H9 (cell line): ENCODE data around the gene FAM210B. TPM values are rescaled to one million over a fixed set of nuclear protein-coding genes. Genes with fewer than 3 reads are reported as not detected.

Experiments used
- DNase-seq: peaks from one replicate; pipeline ENCODE4 v3.0.0-alpha.2; 2017
- H2AFZ ChIP-seq: one replicate; pipeline ENCODE4 v1.6.1; 2013; ENCODE audit warnings: mild to moderate bottlenecking, low read length, control low read depth, moderate library complexity
- H2AK5ac ChIP-seq: 2 replicates; pipeline ENCODE4 v1.6.1; 2013; ENCODE audit warnings: low read length, control low read depth, mixed read lengths; ENCODE audit not compliant: insufficient read length
- H2BK120ac ChIP-seq: one replicate; pipeline ENCODE4 v1.6.1; 2013; ENCODE audit warnings: low read depth, mild to moderate bottlenecking, low read length, control low read depth, inconsistent platforms; ENCODE audit not compliant: poor library complexity, severe bottlenecking
- H2BK12ac ChIP-seq: 2 replicates; pipeline ENCODE4 v1.6.1; 2013; ENCODE audit warnings: low read length, control low read depth, mixed read lengths, low read depth; ENCODE audit not compliant: insufficient read length
- H2BK15ac ChIP-seq: 2 replicates; pipeline ENCODE4 v1.6.1; 2013; ENCODE audit warnings: low read depth, low read length, control low read depth
- H2BK20ac ChIP-seq: one replicate; pipeline ENCODE4 v1.6.1; 2013; ENCODE audit warnings: low read depth, mild to moderate bottlenecking, low read length, control low read depth, inconsistent platforms; ENCODE audit not compliant: poor library complexity, severe bottlenecking
- H2BK5ac ChIP-seq: 2 replicates; pipeline ENCODE4 v1.6.1; 2013; ENCODE audit warnings: low read length, control low read depth, mixed read lengths; ENCODE audit not compliant: insufficient read length
- H3K14ac ChIP-seq: 2 replicates; pipeline ENCODE4 v1.6.1; 2013; ENCODE audit warnings: low read length, control low read depth; ENCODE audit not compliant: insufficient read depth
- H3K18ac ChIP-seq: 2 replicates; pipeline ENCODE4 v1.6.1; 2013; ENCODE audit warnings: low read depth, mild to moderate bottlenecking, mixed read lengths, low read length, control low read depth; ENCODE audit not compliant: insufficient read length
- H3K23ac ChIP-seq: 2 replicates; pipeline ENCODE4 v1.6.1; 2013; ENCODE audit warnings: low read length, control low read depth, mixed read lengths, low read depth; ENCODE audit not compliant: insufficient read length
- H3K23me2 ChIP-seq: 2 replicates; pipeline ENCODE4 v1.6.1; 2013; ENCODE audit warnings: low read depth, mild to moderate bottlenecking, mixed read lengths, low read length, control low read depth; ENCODE audit not compliant: insufficient read length, poor library complexity, severe bottlenecking
- H3K27ac ChIP-seq: 2 replicates; pipeline ENCODE4 v1.5.1; 2013; ENCODE audit warnings: low read length, control low read depth, mixed read lengths, low read depth; ENCODE audit not compliant: insufficient read length
- H3K27me3 ChIP-seq: 2 replicates; pipeline ENCODE4 v1.6.1; 2013; ENCODE audit warnings: low read length, control low read depth, inconsistent platforms; ENCODE audit not compliant: insufficient read depth
- H3K4ac ChIP-seq: 2 replicates; pipeline ENCODE4 v1.6.1; 2013; ENCODE audit warnings: low read depth, mild to moderate bottlenecking, control low read depth, inconsistent platforms, low read length, moderate library complexity
- H3K4me1 ChIP-seq: 2 replicates; pipeline ENCODE4 v1.6.1; 2013; ENCODE audit warnings: low read length, control low read depth, inconsistent platforms; ENCODE audit not compliant: insufficient read depth
- H3K4me2 ChIP-seq: 2 replicates; pipeline ENCODE4 v1.6.1; 2013; ENCODE audit warnings: low read length, control low read depth, mixed read lengths; ENCODE audit not compliant: insufficient read length, insufficient read depth
- H3K56ac ChIP-seq: 2 replicates; pipeline ENCODE4 v1.6.1; 2013; ENCODE audit warnings: low read depth, mild to moderate bottlenecking, mixed read lengths, low read length, control low read depth; ENCODE audit not compliant: insufficient read length
- H3K79me1 ChIP-seq: 2 replicates; pipeline ENCODE4 v1.6.1; 2013; ENCODE audit warnings: low read depth, mild to moderate bottlenecking, moderate library complexity, low read length, control low read depth, inconsistent platforms; ENCODE audit not compliant: insufficient read depth, poor library complexity, severe bottlenecking
- H3K79me2 ChIP-seq: 2 replicates; pipeline ENCODE4 v1.6.1; 2013; ENCODE audit warnings: low read length, control low read depth, inconsistent platforms; ENCODE audit not compliant: insufficient read depth
- H3K9ac ChIP-seq: 2 replicates; pipeline ENCODE4 v1.6.1; 2013; ENCODE audit warnings: low read length, control low read depth, mixed read lengths; ENCODE audit not compliant: insufficient read length; ENCODE audit errors: extremely low read depth
- H3K9me3 ChIP-seq: one replicate; pipeline ENCODE4 v1.6.1; 2013; ENCODE audit warnings: low read depth, low read length, inconsistent platforms; ENCODE audit not compliant: control insufficient read depth
- H3T11ph ChIP-seq: one replicate; pipeline ENCODE4 v1.6.1; 2013; ENCODE audit warnings: mild to moderate bottlenecking, low read length, control low read depth, inconsistent platforms
- H4K20me1 ChIP-seq: one replicate; pipeline ENCODE4 v1.6.1; 2013; ENCODE audit not compliant: control insufficient read depth, insufficient read length, insufficient read depth
- H4K5ac ChIP-seq: 2 replicates; pipeline ENCODE4 v1.6.1; 2013; ENCODE audit warnings: low read depth, mild to moderate bottlenecking, mixed read lengths, low read length, control low read depth; ENCODE audit not compliant: insufficient read length
- H4K8ac ChIP-seq: replicated peaks from 2 replicates; pipeline ENCODE4 v1.6.1; 2013; ENCODE audit warnings: low read length, control low read depth, mixed read lengths, low read depth; ENCODE audit not compliant: insufficient read length
- H4K91ac ChIP-seq: 2 replicates; pipeline ENCODE4 v1.6.1; 2013; ENCODE audit warnings: low read depth, mild to moderate bottlenecking, moderate library complexity, mixed read lengths, low read length, control low read depth; ENCODE audit not compliant: insufficient read length
- H3K27ac Mint-ChIP-seq, 3 experiments: 2 replicates in 2 of 3; 3 replicates in 1 of 3; pipeline ENCODE4 v1.8.0; 2020 to 2021; ENCODE audit warnings: mixed read lengths in 3 of 3, mild to moderate bottlenecking in 1 of 3, moderate library complexity in 1 of 3
- H3K27me3 Mint-ChIP-seq: 2 replicates; pipeline ENCODE4 v1.8.0; 2021; ENCODE audit warnings: low read depth, mild to moderate bottlenecking, moderate library complexity, mixed read lengths
- H3K36me3 Mint-ChIP-seq, 3 experiments: 2 replicates in 2 of 3; 3 replicates in 1 of 3; pipeline ENCODE4 v1.8.0; 2020 to 2021; ENCODE audit warnings: low read depth in 3 of 3, mixed read lengths in 3 of 3; ENCODE audit not compliant: insufficient read depth in 1 of 3
- H3K4me1 Mint-ChIP-seq, 2 experiments: 2 replicates each; pipeline ENCODE4 v1.8.0; 2020; ENCODE audit warnings: mixed read lengths in 2 of 2
- H3K4me3 Mint-ChIP-seq, 2 experiments: 2 replicates in 1 of 2; 3 replicates in 1 of 2; pipeline ENCODE4 v1.8.0; 2020 to 2021; ENCODE audit warnings: mild to moderate bottlenecking in 2 of 2, mixed read lengths in 2 of 2, moderate library complexity in 1 of 2
- H3K9me3 Mint-ChIP-seq, 2 experiments: 2 replicates in 1 of 2; 3 replicates in 1 of 2; pipeline ENCODE4 v1.8.0; 2020; ENCODE audit warnings: mild to moderate bottlenecking in 2 of 2, mixed read lengths in 2 of 2, moderate library complexity in 1 of 2
- WGBS: extraction: QIAGEN DNeasy Blood & Tissue Kit; methylation state at CpG from one replicate; pipeline ENCODE4 v1.1.7; 2013; ENCODE audit warnings: missing lambda C conversion rate, low lambda C conversion rate, mixed read lengths; ENCODE audit not compliant: insufficient read length; ENCODE audit errors: extremely low coverage; 5-methylcytosine and 5-hydroxymethylcytosine counted together
- total RNA-seq: library from RNA; stranded (reverse); gene quantifications from 2 replicates; pipeline ENCODE4 v1.2.1, GENCODE V29; 2021
- TF ChIP-seq, protein P1 (sequence below): fragments of 200-600 bp; sonication (generic); conservative IDR thresholded peaks from 3 replicates; pipeline ENCODE4 v1.8.0; 2021; ENCODE audit warnings: antibody characterized with exemption, mild to moderate bottlenecking

FAM210B gene
- total RNA-seq, 1 experiment from 2014 or later: 24.2 TPM

DNA sequence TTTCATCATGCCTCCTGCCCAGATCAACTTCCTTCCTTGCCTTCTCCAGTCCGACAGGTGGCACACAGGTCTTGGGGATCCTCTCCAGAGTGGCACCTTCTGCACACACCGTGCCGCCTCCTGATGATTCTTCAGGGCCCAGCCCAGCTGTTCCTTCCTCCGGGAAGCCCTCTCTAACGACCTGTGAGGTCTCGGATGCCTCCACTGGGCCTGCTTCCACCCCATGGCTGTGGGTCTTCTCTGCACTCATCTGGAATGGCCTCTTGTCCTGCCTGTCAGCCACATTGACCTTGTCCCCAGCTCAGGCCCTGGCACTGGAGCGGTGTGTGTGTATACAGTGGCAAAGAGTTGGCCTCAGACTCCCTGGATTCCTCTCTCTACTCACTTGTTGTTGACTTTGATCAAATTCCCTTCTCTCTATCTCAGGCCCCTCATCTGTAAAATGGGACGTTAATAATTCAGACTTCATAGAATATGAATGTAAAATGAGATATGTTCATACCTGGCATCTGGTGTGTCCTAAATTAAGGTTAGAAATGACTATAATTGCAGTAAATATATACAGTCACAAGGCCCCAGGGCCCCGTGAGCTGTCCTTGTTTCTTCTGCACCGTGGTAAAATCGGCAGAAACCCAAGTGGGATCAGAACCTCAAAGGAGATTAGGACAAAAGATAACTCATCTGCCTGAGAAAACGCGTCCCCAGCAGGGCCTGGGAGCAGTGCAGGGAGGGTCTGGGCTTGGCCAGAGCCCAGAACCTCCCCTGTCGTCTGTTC, 1.5 kb downstream of the FAM210B start:
- Mint-ChIP-seq H3K27ac (peak overlapping the region in 1 of 3 experiments; percentile 91; a peak in 2 of 7 replicates), H3K4me1 (peaks cover 19 to 23% of the 10 kb centered on the region in 2 experiments), H3K27me3 (no peaks in the 10 kb centered on the region; the same call in 1 of the 2 replicates), H3K4me3 (peak overlapping the region; percentile 75 to 79), H3K9me3 (no peaks in the 10 kb centered on the region), H3K36me3 (peaks cover 0 to 2% (median 0%) of the 10 kb centered on the region in 3 experiments; a peak in 3 of 7 replicates)
- no peaks in the 10 kb centered on the region for H3K79me1 ChIP-seq
- no peak overlapping the region for H2BK5ac ChIP-seq
- H3K4ac ChIP-seq: no peak overlapping the region
- H4K20me1 ChIP-seq: no peaks in the 10 kb centered on the region
- H2AFZ ChIP-seq: no peak overlapping the region
- no peak overlapping the region for H3K23ac ChIP-seq
- H3K23me2 ChIP-seq: peaks cover 11% of the 10 kb centered on the region
- H3K4me2 ChIP-seq: peak overlapping the region; percentile 89
- H2AK5ac ChIP-seq: no peak overlapping the region
- H2BK15ac ChIP-seq: no peak overlapping the region
- no peak overlapping the region for H4K8ac ChIP-seq
- H3K9ac ChIP-seq: no peak overlapping the region
- no peak overlapping the region for H2BK12ac ChIP-seq
- H3K9me3 ChIP-seq: no peaks in the 10 kb centered on the region
- H3K27me3 ChIP-seq: no peaks in the 10 kb centered on the region
- H3T11ph ChIP-seq: no peak overlapping the region
- TF ChIP-seq, protein P1, sequence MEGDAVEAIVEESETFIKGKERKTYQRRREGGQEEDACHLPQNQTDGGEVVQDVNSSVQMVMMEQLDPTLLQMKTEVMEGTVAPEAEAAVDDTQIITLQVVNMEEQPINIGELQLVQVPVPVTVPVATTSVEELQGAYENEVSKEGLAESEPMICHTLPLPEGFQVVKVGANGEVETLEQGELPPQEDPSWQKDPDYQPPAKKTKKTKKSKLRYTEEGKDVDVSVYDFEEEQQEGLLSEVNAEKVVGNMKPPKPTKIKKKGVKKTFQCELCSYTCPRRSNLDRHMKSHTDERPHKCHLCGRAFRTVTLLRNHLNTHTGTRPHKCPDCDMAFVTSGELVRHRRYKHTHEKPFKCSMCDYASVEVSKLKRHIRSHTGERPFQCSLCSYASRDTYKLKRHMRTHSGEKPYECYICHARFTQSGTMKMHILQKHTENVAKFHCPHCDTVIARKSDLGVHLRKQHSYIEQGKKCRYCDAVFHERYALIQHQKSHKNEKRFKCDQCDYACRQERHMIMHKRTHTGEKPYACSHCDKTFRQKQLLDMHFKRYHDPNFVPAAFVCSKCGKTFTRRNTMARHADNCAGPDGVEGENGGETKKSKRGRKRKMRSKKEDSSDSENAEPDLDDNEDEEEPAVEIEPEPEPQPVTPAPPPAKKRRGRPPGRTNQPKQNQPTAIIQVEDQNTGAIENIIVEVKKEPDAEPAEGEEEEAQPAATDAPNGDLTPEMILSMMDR: no peak
- no peak overlapping the region for H2BK120ac ChIP-seq
- DNase-seq: no peak
- H3K27ac ChIP-seq: no peak overlapping the region
- H3K56ac ChIP-seq: no peak overlapping the region
- H3K79me2 ChIP-seq: no peaks in the 10 kb centered on the region
- H4K91ac ChIP-seq: no peak overlapping the region
- no peaks in the 10 kb centered on the region for H3K4me1 ChIP-seq
- H3K14ac ChIP-seq: no peak overlapping the region
- H3K18ac ChIP-seq: no peak overlapping the region
- no peak overlapping the region for H2BK20ac ChIP-seq
- WGBS: no CpG with 5 or more reads among the region's 14 CpGs
- H4K5ac ChIP-seq: no peak overlapping the region
